Measurements from ENCODE around the gene ATG4D. TPM values are rescaled to one million over a fixed set of nuclear protein-coding genes. Genes with fewer than 3 reads are reported as not detected.

The ATG4D gene
- total and polyA plus RNA-seq, 7 donors, result 11.4 to 82.5 (median 25.5) TPM

GRCh38 chr19:10518444-10519361 is 25.0 kb upstream of the ATG4D start:
- Histone ChIP-seq H3K4me3 (no peak overlapping the region), H3K27ac (no peak overlapping the region), H3K36me3 (no peaks in the 10 kb centered on the region), H3K9me3 (no peaks in the 10 kb centered on the region), H3K4me1 (peaks cover 0 to 34% (median 21%) of the 10 kb centered on the region in 4 donors), H3K27me3 (peaks cover 42 to 69% (median 69%) of the 10 kb centered on the region in 3 donors)
- WGBS, 2 donors, result 6 to 11% methylated on average over 33 of the region's 33 CpGs
- TF ChIP-seq EP300 (IDR thresholded peaks at IDR 0.05) (no peak), POLR2A (IDR thresholded peaks at IDR 0.05) (no peak), POLR2AphosphoS5 (IDR thresholded peaks at IDR 0.05) (no peak)
- TF ChIP-seq, protein P1, sequence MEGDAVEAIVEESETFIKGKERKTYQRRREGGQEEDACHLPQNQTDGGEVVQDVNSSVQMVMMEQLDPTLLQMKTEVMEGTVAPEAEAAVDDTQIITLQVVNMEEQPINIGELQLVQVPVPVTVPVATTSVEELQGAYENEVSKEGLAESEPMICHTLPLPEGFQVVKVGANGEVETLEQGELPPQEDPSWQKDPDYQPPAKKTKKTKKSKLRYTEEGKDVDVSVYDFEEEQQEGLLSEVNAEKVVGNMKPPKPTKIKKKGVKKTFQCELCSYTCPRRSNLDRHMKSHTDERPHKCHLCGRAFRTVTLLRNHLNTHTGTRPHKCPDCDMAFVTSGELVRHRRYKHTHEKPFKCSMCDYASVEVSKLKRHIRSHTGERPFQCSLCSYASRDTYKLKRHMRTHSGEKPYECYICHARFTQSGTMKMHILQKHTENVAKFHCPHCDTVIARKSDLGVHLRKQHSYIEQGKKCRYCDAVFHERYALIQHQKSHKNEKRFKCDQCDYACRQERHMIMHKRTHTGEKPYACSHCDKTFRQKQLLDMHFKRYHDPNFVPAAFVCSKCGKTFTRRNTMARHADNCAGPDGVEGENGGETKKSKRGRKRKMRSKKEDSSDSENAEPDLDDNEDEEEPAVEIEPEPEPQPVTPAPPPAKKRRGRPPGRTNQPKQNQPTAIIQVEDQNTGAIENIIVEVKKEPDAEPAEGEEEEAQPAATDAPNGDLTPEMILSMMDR (IDR thresholded peaks at IDR 0.05), result no peak
- DNase-seq, result no peak
- intact Hi-C loops (cut with DNase I), result no loop called here

- no peak overlapping the region for H3K27ac ChIP-seq
- intact Hi-C loops (cut with DNase I), result no loop called here
- no peaks in the 10 kb centered on the region for H3K36me3 ChIP-seq
- H3K4me1 ChIP-seq, result peaks cover 0 to 27% (median 20%) of the 10 kb centered on the region in 4 donors
- H3K27me3 ChIP-seq, result peaks cover 35 to 62% (median 61%) of the 10 kb centered on the region in 3 donors
- no peaks in the 10 kb centered on the region for H3K9me3 ChIP-seq
- DNase-seq, result no peak
- TF ChIP-seq EP300 (IDR thresholded peaks at IDR 0.05) (no peak), POLR2AphosphoS5 (IDR thresholded peaks at IDR 0.05) (no peak), POLR2A (IDR thresholded peaks at IDR 0.05) (no peak)
- TF ChIP-seq, protein P1 (IDR thresholded peaks at IDR 0.05), result no peak
- 50 to 77% methylated on average over 7 of the region's 7 CpGs for WGBS, 2 donors
- no peak overlapping the region for H3K4me3 ChIP-seq
These were observed 24.3 kb upstream of the ATG4D start for GRCh38 chr19:10519421-10519820.

GRCh38 chr19:10520652-10521318 is 22.9 kb upstream of the ATG4D start:
- Histone ChIP-seq H3K27ac (no peak overlapping the region), H3K27me3 (peaks cover 25 to 48% (median 48%) of the 10 kb centered on the region in 3 donors), H3K36me3 (no peaks in the 10 kb centered on the region), H3K4me1 (peaks cover 0 to 21% (median 19%) of the 10 kb centered on the region in 4 donors), H3K4me3 (no peak overlapping the region), H3K9me3 (no peaks in the 10 kb centered on the region)
- TF ChIP-seq, protein P1 (IDR thresholded peaks at IDR 0.05), result no peak
- TF ChIP-seq POLR2A (IDR thresholded peaks at IDR 0.05) (no peak), POLR2AphosphoS5 (IDR thresholded peaks at IDR 0.05) (no peak), EP300 (IDR thresholded peaks at IDR 0.05) (no peak)
- DNase-seq, result no peak
- intact Hi-C loops (cut with DNase I), result no loop called here
- WGBS, 2 donors, result 44 to 84% methylated on average over 15 of the region's 15 CpGs

- H3K36me3 ChIP-seq, result no peaks in the 10 kb centered on the region
- TF ChIP-seq, protein P1 (IDR thresholded peaks at IDR 0.05), result no peak
- no peak for TF ChIP-seq POLR2A (IDR thresholded peaks at IDR 0.05)
- TF ChIP-seq POLR2AphosphoS5 (IDR thresholded peaks at IDR 0.05), result no peak
- TF ChIP-seq EP300 (IDR thresholded peaks at IDR 0.05), result no peak
- 79 to 82% methylated on average over 13 of the region's 13 CpGs for whole genome bisulfite sequencing, 2 donors
- H3K4me1 ChIP-seq, result peaks cover 0 to 21% (median 19%) of the 10 kb centered on the region in 4 donors
- no peak overlapping the region for H3K27ac ChIP-seq
- H3K27me3 ChIP-seq, result peaks cover 22 to 41% (median 40%) of the 10 kb centered on the region in 3 donors
- H3K4me3 ChIP-seq, result no peak overlapping the region
- H3K9me3 ChIP-seq, result no peaks in the 10 kb centered on the region
- intact Hi-C loops (cut with DNase I), result no loop called here
- DNase-seq, result no peak
These were observed 22.1 kb upstream of the ATG4D start for GRCh38 chr19:10521461-10522171.

All from sigmoid colon (tissue), 7 donors.